Vagina (tissue), 2 donors: Measurements from ENCODE around the gene RAB6A. TPM values are rescaled to one million over a fixed set of nuclear protein-coding genes. Genes with fewer than 3 reads are reported as not detected.

Experiments used
- DNase-seq, 2 donors: peaks; one replicate each; pipeline ENCODE4 v3.0.0-alpha.2; 2017; ENCODE audit errors: extremely low spot score in 2 of 2
- H3K27ac ChIP-seq: fragments of 200-600 bp; sonication (generic); one replicate; pipeline ENCODE4 v1.5.1; 2019
- H3K27me3 ChIP-seq: fragments of 200-600 bp; sonication (generic); one replicate; pipeline ENCODE4 v1.5.1; 2019
- H3K36me3 ChIP-seq, 2 donors: fragments of 200-600 bp; sonication (generic); one replicate each; pipeline ENCODE4 v1.5.1; 2017 to 2019
- H3K4me1 ChIP-seq: fragments of 200-600 bp; sonication (generic); one replicate; pipeline ENCODE4 v1.5.1; 2019
- H3K4me3 ChIP-seq, 2 donors: fragments of 200-600 bp; sonication (generic); 1 replicate in 1 of 2; 2 replicates in 1 of 2; pipeline ENCODE4 v1.5.1; 2016 to 2019
- H3K9me3 ChIP-seq: fragments of 200-600 bp; sonication (generic); one replicate; pipeline ENCODE4 v1.5.1; 2019
- CTCF ChIP-seq, 3 experiments: fragments of 450-650 bp in 2 of 3; fragments of 200-600 bp in 1 of 3; sonication (generic) in 1 of 3; IDR thresholded peaks; one replicate each; pipeline ENCODE4 v1.5.1; 2017 to 2019; ENCODE audit warnings: antibody characterized with exemption in 3 of 3, mild to moderate bottlenecking in 2 of 3, moderate library complexity in 2 of 3
- POLR2A ChIP-seq, 2 donors: fragments of 450-650 bp; IDR thresholded peaks; one replicate each; pipeline ENCODE4 v1.6.1; 2017; ENCODE audit warnings: antibody characterized with exemption in 2 of 2, mild to moderate bottlenecking in 2 of 2, moderate library complexity in 2 of 2
- POLR2AphosphoS5 ChIP-seq, 2 donors: sonication (generic); formaldehyde crosslinking; IDR thresholded peaks; one replicate each; pipeline ENCODE4 v1.9.0; 2017; ENCODE audit warnings: antibody characterized with exemption in 2 of 2, mild to moderate bottlenecking in 2 of 2, low read depth in 1 of 2; ENCODE audit not compliant: insufficient read depth in 1 of 2
- intact Hi-C: fragments of 100-400 bp; cut with DNase I; formaldehyde crosslinking; loops from one replicate; pipeline ENCODE4 v1.15.1; 2023
- total RNA-seq: library from RNA; depleted of rRNA; stranded (reverse); fragments of >200 nt; gene quantifications from one replicate; pipeline ENCODE4 v1.2.3, GENCODE V29; 2016

The RAB6A gene
- total RNA-seq, 1 donor from 2014 or later = 148 TPM

GRCh38 chr11:73656985-73657384 is 103.9 kb downstream of the RAB6A start:
- no peak overlapping the region for H3K27ac ChIP-seq
- no peak overlapping the region for H3K4me3 ChIP-seq
- no peaks in the 10 kb centered on the region for H3K36me3 ChIP-seq
- no peaks in the 10 kb centered on the region for H3K27me3 ChIP-seq
- H3K9me3 ChIP-seq = no peaks in the 10 kb centered on the region
- intact Hi-C loops = loop anchor here (10.0 kb wide), 1 partner anchor 302 kb away; no protein-coding TSS in a partner anchor
- no peak for DNase-seq
- TF ChIP-seq POLR2AphosphoS5 (IDR thresholded peaks at IDR 0.05; ENCODE audit: insufficient read depth in 1 of 2, low read depth in 1 of 2) = no peak
- TF ChIP-seq CTCF (IDR thresholded peaks at IDR 0.05) = no peak
- no peak for TF ChIP-seq POLR2A (IDR thresholded peaks at IDR 0.05)
- peaks cover 6% of the 10 kb centered on the region for H3K4me1 ChIP-seq

- no peak for TF ChIP-seq POLR2AphosphoS5 (IDR thresholded peaks at IDR 0.05; ENCODE audit: insufficient read depth in 1 of 2, low read depth in 1 of 2)
- no peak for TF ChIP-seq CTCF (IDR thresholded peaks at IDR 0.05)
- TF ChIP-seq POLR2A (IDR thresholded peaks at IDR 0.05) = no peak
Observed at GRCh38 chr11:73655686-73656085, 105.2 kb downstream of the RAB6A start.

DNA sequence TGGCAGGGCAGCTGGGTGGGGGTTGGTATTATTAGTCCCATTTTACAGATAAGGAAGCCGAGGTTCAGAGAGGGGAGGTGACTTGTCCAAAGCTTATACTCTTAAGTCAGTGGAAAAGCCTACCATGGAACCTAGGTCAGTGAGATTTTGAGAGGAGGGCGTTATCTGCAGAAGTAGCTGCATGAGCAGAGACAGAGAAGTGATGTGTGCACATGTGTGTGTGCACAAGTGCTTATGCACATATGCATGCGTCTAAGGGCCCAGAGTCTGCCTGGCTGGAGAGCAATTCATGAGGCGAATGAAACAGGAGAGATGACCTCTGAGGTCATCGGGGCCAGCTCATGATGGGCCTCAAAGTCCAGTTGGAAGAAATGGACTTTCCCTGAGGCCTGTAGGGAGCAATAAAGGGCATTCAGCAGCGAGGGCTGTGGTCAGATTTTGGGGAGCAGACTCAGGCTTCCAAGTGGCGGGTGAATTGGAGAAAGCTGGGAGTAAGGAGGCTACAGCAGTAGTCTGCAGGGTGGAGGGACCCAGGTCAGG is 106.3 kb downstream of the RAB6A start:
- Histone ChIP-seq H3K9me3 (no peaks in the 10 kb centered on the region), H3K27ac (no peak overlapping the region), H3K4me1 (no peaks in the 10 kb centered on the region), H3K36me3 (no peaks in the 10 kb centered on the region), H3K27me3 (no peaks in the 10 kb centered on the region), H3K4me3 (no peak overlapping the region)
- no peak for TF ChIP-seq POLR2AphosphoS5 (IDR thresholded peaks at IDR 0.05; ENCODE audit: insufficient read depth in 1 of 2, low read depth in 1 of 2)
- TF ChIP-seq POLR2A (IDR thresholded peaks at IDR 0.05) = no peak
- no peak for TF ChIP-seq CTCF (IDR thresholded peaks at IDR 0.05)
- no peak for DNase-seq
- intact Hi-C loops = loop anchor here (10.0 kb wide), 1 partner anchor 300 kb away; no protein-coding TSS in a partner anchor

More at GRCh38 chr11:73655686-73656085, 105.2 kb downstream of the RAB6A start:
- no peaks in the 10 kb centered on the region for H3K27me3 ChIP-seq
- no peaks in the 10 kb centered on the region for H3K9me3 ChIP-seq
- DNase-seq = no peak
- intact Hi-C loops = loop anchor here (10.0 kb wide), 1 partner anchor 301 kb away; no protein-coding TSS in a partner anchor
- no peak overlapping the region for H3K27ac ChIP-seq
- no peak overlapping the region for H3K4me3 ChIP-seq
- H3K4me1 ChIP-seq = no peaks in the 10 kb centered on the region
- no peaks in the 10 kb centered on the region for H3K36me3 ChIP-seq

GRCh38 chr11:73653996-73654395 is 106.9 kb downstream of the RAB6A start:
- H3K9me3 ChIP-seq = no peaks in the 10 kb centered on the region
- no peak for DNase-seq
- H3K4me1 ChIP-seq = no peaks in the 10 kb centered on the region
- no peaks in the 10 kb centered on the region for H3K36me3 ChIP-seq
- H3K27me3 ChIP-seq = no peaks in the 10 kb centered on the region
- intact Hi-C loops = loop anchor here (10.0 kb wide), 1 partner anchor 299 kb away; no protein-coding TSS in a partner anchor
- no peak overlapping the region for H3K27ac ChIP-seq
- TF ChIP-seq POLR2AphosphoS5 (IDR thresholded peaks at IDR 0.05; ENCODE audit: insufficient read depth in 1 of 2, low read depth in 1 of 2) (no peak), POLR2A (IDR thresholded peaks at IDR 0.05) (no peak)
- H3K4me3 ChIP-seq = no peak overlapping the region

GRCh38 chr11:73652856-73653559 is 107.9 kb downstream of the RAB6A start:
- TF ChIP-seq POLR2AphosphoS5 (IDR thresholded peaks at IDR 0.05; ENCODE audit: insufficient read depth in 1 of 2, low read depth in 1 of 2) = no peak
- no peak for TF ChIP-seq POLR2A (IDR thresholded peaks at IDR 0.05)
- TF ChIP-seq CTCF (IDR thresholded peaks at IDR 0.05) = no peak
- H3K27ac ChIP-seq = no peak overlapping the region

More at GRCh38 chr11:73652856-73653559, 107.9 kb downstream of the RAB6A start:
- Histone ChIP-seq H3K27me3 (no peaks in the 10 kb centered on the region), H3K36me3 (no peaks in the 10 kb centered on the region), H3K4me3 (no peak overlapping the region), H3K4me1 (peaks cover under 1% of the 10 kb centered on the region), H3K9me3 (no peaks in the 10 kb centered on the region)
- intact Hi-C loops = loop anchor here (10.0 kb wide), 1 partner anchor 298 kb away; no protein-coding TSS in a partner anchor
- DNase-seq = no peak
